A549 (cell line): ENCODE measurements around the gene DNAJB5.

Experiments used
- POLR2AphosphoS2 ChIP-seq: conservative IDR thresholded peaks from 2 replicates; pipeline ENCODE4 v1.6.1; 2012; ENCODE audit warnings: low read length, improper control_type of control experiment, inconsistent platforms
- RAD21 ChIP-seq, 2 experiments: fragments of >200 bp in 1 of 2; sonication (Bioruptor Twin) in 1 of 2; formaldehyde crosslinking in 1 of 2; IDR thresholded peaks in 1 of 2; conservative IDR thresholded peaks in 1 of 2; 2 replicates in 1 of 2; 3 replicates in 1 of 2; pipeline ENCODE4 v1.6.1; 2012 to 2018; ENCODE audit warnings: inconsistent platforms in 1 of 2
- RARB ChIP-seq: fragments of 250-450 bp; sonication (Bioruptor Pico); IDR thresholded peaks from 2 replicates; pipeline ENCODE4 v1.8.0; 2021; ENCODE audit warnings: mild to moderate bottlenecking, moderate library complexity

DNA sequence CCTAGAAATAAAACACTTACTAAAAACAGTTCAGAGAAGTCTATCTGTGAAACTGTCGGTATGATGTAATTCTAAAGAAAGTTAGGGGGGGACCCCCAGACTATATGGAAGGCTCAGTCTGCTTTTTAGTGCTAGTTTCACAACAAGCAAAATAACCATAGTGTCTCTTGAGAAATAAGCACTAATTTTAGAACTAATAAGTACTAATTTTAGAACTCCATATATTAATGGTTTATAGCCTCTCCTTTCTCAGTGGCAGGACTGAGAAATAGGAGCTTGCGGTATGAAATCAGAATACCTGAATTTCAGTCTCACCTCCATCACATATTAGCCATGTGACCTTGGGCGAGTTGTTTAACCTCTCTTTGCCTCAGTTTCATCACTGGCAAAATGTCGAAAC lies 32.9 kb upstream of the DNAJB5 start:
- no peak for TF ChIP-seq RARB (CRISPR knock-in tag)
- TF ChIP-seq POLR2AphosphoS2 = no peak
- TF ChIP-seq RAD21 (conservative IDR thresholded peaks at IDR 0.05 in 1 of 2, IDR thresholded peaks at IDR 0.05 in 1 of 2) = no peak
